H9 (cell line): ENCODE data around the gene PGLYRP3. TPM values are rescaled to one million over a fixed set of nuclear protein-coding genes. Genes with fewer than 3 reads are reported as not detected.

Experiments
- DNase-seq: peaks from one replicate; pipeline ENCODE4 v3.0.0-alpha.2; 2017
- H2AFZ ChIP-seq: one replicate; pipeline ENCODE4 v1.6.1; 2013; ENCODE audit warnings: mild to moderate bottlenecking, low read length, control low read depth, moderate library complexity
- H2AK5ac ChIP-seq: 2 replicates; pipeline ENCODE4 v1.6.1; 2013; ENCODE audit warnings: low read length, control low read depth, mixed read lengths; ENCODE audit not compliant: insufficient read length
- H2BK120ac ChIP-seq: one replicate; pipeline ENCODE4 v1.6.1; 2013; ENCODE audit warnings: low read depth, mild to moderate bottlenecking, low read length, control low read depth, inconsistent platforms; ENCODE audit not compliant: poor library complexity, severe bottlenecking
- H2BK12ac ChIP-seq: 2 replicates; pipeline ENCODE4 v1.6.1; 2013; ENCODE audit warnings: low read length, control low read depth, mixed read lengths, low read depth; ENCODE audit not compliant: insufficient read length
- H2BK15ac ChIP-seq: 2 replicates; pipeline ENCODE4 v1.6.1; 2013; ENCODE audit warnings: low read depth, low read length, control low read depth
- H2BK20ac ChIP-seq: one replicate; pipeline ENCODE4 v1.6.1; 2013; ENCODE audit warnings: low read depth, mild to moderate bottlenecking, low read length, control low read depth, inconsistent platforms; ENCODE audit not compliant: poor library complexity, severe bottlenecking
- H2BK5ac ChIP-seq: 2 replicates; pipeline ENCODE4 v1.6.1; 2013; ENCODE audit warnings: low read length, control low read depth, mixed read lengths; ENCODE audit not compliant: insufficient read length
- H3K14ac ChIP-seq: 2 replicates; pipeline ENCODE4 v1.6.1; 2013; ENCODE audit warnings: low read length, control low read depth; ENCODE audit not compliant: insufficient read depth
- H3K18ac ChIP-seq: 2 replicates; pipeline ENCODE4 v1.6.1; 2013; ENCODE audit warnings: low read depth, mild to moderate bottlenecking, mixed read lengths, low read length, control low read depth; ENCODE audit not compliant: insufficient read length
- H3K23ac ChIP-seq: 2 replicates; pipeline ENCODE4 v1.6.1; 2013; ENCODE audit warnings: low read length, control low read depth, mixed read lengths, low read depth; ENCODE audit not compliant: insufficient read length
- H3K23me2 ChIP-seq: 2 replicates; pipeline ENCODE4 v1.6.1; 2013; ENCODE audit warnings: low read depth, mild to moderate bottlenecking, mixed read lengths, low read length, control low read depth; ENCODE audit not compliant: insufficient read length, poor library complexity, severe bottlenecking
- H3K27ac ChIP-seq: 2 replicates; pipeline ENCODE4 v1.5.1; 2013; ENCODE audit warnings: low read length, control low read depth, mixed read lengths, low read depth; ENCODE audit not compliant: insufficient read length
- H3K27me3 ChIP-seq: 2 replicates; pipeline ENCODE4 v1.6.1; 2013; ENCODE audit warnings: low read length, control low read depth, inconsistent platforms; ENCODE audit not compliant: insufficient read depth
- H3K4ac ChIP-seq: 2 replicates; pipeline ENCODE4 v1.6.1; 2013; ENCODE audit warnings: low read depth, mild to moderate bottlenecking, control low read depth, inconsistent platforms, low read length, moderate library complexity
- H3K4me1 ChIP-seq: 2 replicates; pipeline ENCODE4 v1.6.1; 2013; ENCODE audit warnings: low read length, control low read depth, inconsistent platforms; ENCODE audit not compliant: insufficient read depth
- H3K4me2 ChIP-seq: 2 replicates; pipeline ENCODE4 v1.6.1; 2013; ENCODE audit warnings: low read length, control low read depth, mixed read lengths; ENCODE audit not compliant: insufficient read length, insufficient read depth
- H3K56ac ChIP-seq: 2 replicates; pipeline ENCODE4 v1.6.1; 2013; ENCODE audit warnings: low read depth, mild to moderate bottlenecking, mixed read lengths, low read length, control low read depth; ENCODE audit not compliant: insufficient read length
- H3K79me1 ChIP-seq: 2 replicates; pipeline ENCODE4 v1.6.1; 2013; ENCODE audit warnings: low read depth, mild to moderate bottlenecking, moderate library complexity, low read length, control low read depth, inconsistent platforms; ENCODE audit not compliant: insufficient read depth, poor library complexity, severe bottlenecking
- H3K79me2 ChIP-seq: 2 replicates; pipeline ENCODE4 v1.6.1; 2013; ENCODE audit warnings: low read length, control low read depth, inconsistent platforms; ENCODE audit not compliant: insufficient read depth
- H3K9ac ChIP-seq: 2 replicates; pipeline ENCODE4 v1.6.1; 2013; ENCODE audit warnings: low read length, control low read depth, mixed read lengths; ENCODE audit not compliant: insufficient read length; ENCODE audit errors: extremely low read depth
- H3K9me3 ChIP-seq: one replicate; pipeline ENCODE4 v1.6.1; 2013; ENCODE audit warnings: low read depth, low read length, inconsistent platforms; ENCODE audit not compliant: control insufficient read depth
- H3T11ph ChIP-seq: one replicate; pipeline ENCODE4 v1.6.1; 2013; ENCODE audit warnings: mild to moderate bottlenecking, low read length, control low read depth, inconsistent platforms
- H4K20me1 ChIP-seq: one replicate; pipeline ENCODE4 v1.6.1; 2013; ENCODE audit not compliant: control insufficient read depth, insufficient read length, insufficient read depth
- H4K5ac ChIP-seq: 2 replicates; pipeline ENCODE4 v1.6.1; 2013; ENCODE audit warnings: low read depth, mild to moderate bottlenecking, mixed read lengths, low read length, control low read depth; ENCODE audit not compliant: insufficient read length
- H4K8ac ChIP-seq: replicated peaks from 2 replicates; pipeline ENCODE4 v1.6.1; 2013; ENCODE audit warnings: low read length, control low read depth, mixed read lengths, low read depth; ENCODE audit not compliant: insufficient read length
- H4K91ac ChIP-seq: 2 replicates; pipeline ENCODE4 v1.6.1; 2013; ENCODE audit warnings: low read depth, mild to moderate bottlenecking, moderate library complexity, mixed read lengths, low read length, control low read depth; ENCODE audit not compliant: insufficient read length
- H3K27ac Mint-ChIP-seq, 3 experiments: 2 replicates in 2 of 3; 3 replicates in 1 of 3; pipeline ENCODE4 v1.8.0; 2020 to 2021; ENCODE audit warnings: mixed read lengths in 3 of 3, mild to moderate bottlenecking in 1 of 3, moderate library complexity in 1 of 3
- H3K27me3 Mint-ChIP-seq: 2 replicates; pipeline ENCODE4 v1.8.0; 2021; ENCODE audit warnings: low read depth, mild to moderate bottlenecking, moderate library complexity, mixed read lengths
- H3K36me3 Mint-ChIP-seq, 3 experiments: 2 replicates in 2 of 3; 3 replicates in 1 of 3; pipeline ENCODE4 v1.8.0; 2020 to 2021; ENCODE audit warnings: low read depth in 3 of 3, mixed read lengths in 3 of 3; ENCODE audit not compliant: insufficient read depth in 1 of 3
- H3K4me1 Mint-ChIP-seq, 2 experiments: 2 replicates each; pipeline ENCODE4 v1.8.0; 2020; ENCODE audit warnings: mixed read lengths in 2 of 2
- H3K4me3 Mint-ChIP-seq, 2 experiments: 2 replicates in 1 of 2; 3 replicates in 1 of 2; pipeline ENCODE4 v1.8.0; 2020 to 2021; ENCODE audit warnings: mild to moderate bottlenecking in 2 of 2, mixed read lengths in 2 of 2, moderate library complexity in 1 of 2
- H3K9me3 Mint-ChIP-seq, 2 experiments: 2 replicates in 1 of 2; 3 replicates in 1 of 2; pipeline ENCODE4 v1.8.0; 2020; ENCODE audit warnings: mild to moderate bottlenecking in 2 of 2, mixed read lengths in 2 of 2, moderate library complexity in 1 of 2
- WGBS: extraction: QIAGEN DNeasy Blood & Tissue Kit; methylation state at CpG from one replicate; pipeline ENCODE4 v1.1.7; 2013; ENCODE audit warnings: missing lambda C conversion rate, low lambda C conversion rate, mixed read lengths; ENCODE audit not compliant: insufficient read length; ENCODE audit errors: extremely low coverage; 5-methylcytosine and 5-hydroxymethylcytosine counted together
- total RNA-seq: library from RNA; stranded (reverse); gene quantifications from 2 replicates; pipeline ENCODE4 v1.2.1, GENCODE V29; 2021
- TF ChIP-seq, protein P1 (sequence below): fragments of 200-600 bp; sonication (generic); conservative IDR thresholded peaks from 3 replicates; pipeline ENCODE4 v1.8.0; 2021; ENCODE audit warnings: antibody characterized with exemption, mild to moderate bottlenecking

PGLYRP3 gene
- total RNA-seq, 1 experiment from 2014 or later, result not detected

DNA sequence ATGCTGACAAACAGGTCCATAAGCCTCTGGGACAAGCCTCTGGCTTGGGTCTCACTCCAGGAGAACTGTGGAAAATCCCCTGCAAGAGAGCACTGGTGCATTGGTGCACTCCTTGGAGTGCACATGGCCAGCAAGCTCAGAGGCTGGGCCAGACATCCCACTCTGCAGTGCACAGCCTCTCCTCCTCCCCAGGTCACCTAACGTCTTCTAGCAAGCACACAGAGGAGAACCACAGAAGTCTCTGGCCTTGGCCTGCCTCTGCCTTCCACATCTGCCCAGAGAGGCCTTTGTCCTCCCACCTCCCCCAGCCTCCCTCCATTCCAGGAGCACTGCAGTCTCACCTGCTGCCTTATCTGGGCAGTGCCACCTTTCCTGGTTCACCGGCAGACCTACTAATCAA lies 4.2 kb downstream of the PGLYRP3 start:
- no peak overlapping the region for H4K5ac ChIP-seq
- TF ChIP-seq, protein P1, sequence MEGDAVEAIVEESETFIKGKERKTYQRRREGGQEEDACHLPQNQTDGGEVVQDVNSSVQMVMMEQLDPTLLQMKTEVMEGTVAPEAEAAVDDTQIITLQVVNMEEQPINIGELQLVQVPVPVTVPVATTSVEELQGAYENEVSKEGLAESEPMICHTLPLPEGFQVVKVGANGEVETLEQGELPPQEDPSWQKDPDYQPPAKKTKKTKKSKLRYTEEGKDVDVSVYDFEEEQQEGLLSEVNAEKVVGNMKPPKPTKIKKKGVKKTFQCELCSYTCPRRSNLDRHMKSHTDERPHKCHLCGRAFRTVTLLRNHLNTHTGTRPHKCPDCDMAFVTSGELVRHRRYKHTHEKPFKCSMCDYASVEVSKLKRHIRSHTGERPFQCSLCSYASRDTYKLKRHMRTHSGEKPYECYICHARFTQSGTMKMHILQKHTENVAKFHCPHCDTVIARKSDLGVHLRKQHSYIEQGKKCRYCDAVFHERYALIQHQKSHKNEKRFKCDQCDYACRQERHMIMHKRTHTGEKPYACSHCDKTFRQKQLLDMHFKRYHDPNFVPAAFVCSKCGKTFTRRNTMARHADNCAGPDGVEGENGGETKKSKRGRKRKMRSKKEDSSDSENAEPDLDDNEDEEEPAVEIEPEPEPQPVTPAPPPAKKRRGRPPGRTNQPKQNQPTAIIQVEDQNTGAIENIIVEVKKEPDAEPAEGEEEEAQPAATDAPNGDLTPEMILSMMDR, result no peak
- H3K23ac ChIP-seq, result no peak overlapping the region
- H2AFZ ChIP-seq, result no peak overlapping the region
- no peak overlapping the region for H3K56ac ChIP-seq
- H2BK120ac ChIP-seq, result no peak overlapping the region
- H4K20me1 ChIP-seq, result no peaks in the 10 kb centered on the region
- H3K36me3 Mint-ChIP-seq, result no peaks in the 10 kb centered on the region; a peak in 1 of 7 replicates
- no peak overlapping the region for H3K27ac ChIP-seq
- H3K79me1 ChIP-seq, result no peaks in the 10 kb centered on the region
- H3K27me3 ChIP-seq, result no peaks in the 10 kb centered on the region
- no peak overlapping the region for H3K14ac ChIP-seq
- peaks cover 0 to 11% of the 10 kb centered on the region in 2 experiments; a peak in 1 of 5 replicates for H3K9me3 Mint-ChIP-seq
- H3K4me2 ChIP-seq, result no peak overlapping the region
- H3K9ac ChIP-seq, result no peak overlapping the region
- H3K4me1 ChIP-seq, result no peaks in the 10 kb centered on the region; the same call in 1 of the 2 replicates
- WGBS, result no CpG with 5 or more reads among the region's 2 CpGs
- no peak overlapping the region for H2BK12ac ChIP-seq
- H2AK5ac ChIP-seq, result no peak overlapping the region
- no peak overlapping the region for H2BK20ac ChIP-seq
- no peak overlapping the region for H2BK15ac ChIP-seq
- H3K27me3 Mint-ChIP-seq, result peaks cover 4% of the 10 kb centered on the region
- H4K8ac ChIP-seq, result no peak overlapping the region
- H3K79me2 ChIP-seq, result no peaks in the 10 kb centered on the region
- no peak overlapping the region for H4K91ac ChIP-seq
- peaks cover 10 to 15% of the 10 kb centered on the region in 2 experiments for H3K4me1 Mint-ChIP-seq
- H3K18ac ChIP-seq, result no peak overlapping the region
- H3K4ac ChIP-seq, result no peak overlapping the region
- no peak overlapping the region for H3K4me3 Mint-ChIP-seq
- no peak overlapping the region for H3K27ac Mint-ChIP-seq
- H3K23me2 ChIP-seq, result no peaks in the 10 kb centered on the region
- H2BK5ac ChIP-seq, result no peak overlapping the region
- no peak for DNase-seq
- H3K9me3 ChIP-seq, result no peaks in the 10 kb centered on the region
- H3T11ph ChIP-seq, result no peak overlapping the region
